Mesendoderm (in vitro differentiated cells): ENCODE data around the gene RABL2B.

Experiments used
- DNase-seq: peaks from one replicate; pipeline ENCODE4 v3.0.0; 2013
- H2AK5ac ChIP-seq: 2 replicates; pipeline ENCODE4 v1.6.1; 2013; ENCODE audit warnings: low read length, inconsistent platforms
- H2BK120ac ChIP-seq: 2 replicates; pipeline ENCODE4 v1.6.1; 2013; ENCODE audit warnings: low read depth, mild to moderate bottlenecking, low read length, moderate library complexity, mixed read lengths
- H2BK15ac ChIP-seq: replicated peaks from 2 replicates; pipeline ENCODE4 v1.6.1; 2013; ENCODE audit warnings: low read depth, mild to moderate bottlenecking, moderate library complexity
- H2BK5ac ChIP-seq: 2 replicates; pipeline ENCODE4 v1.6.1; 2013; ENCODE audit warnings: low read length, inconsistent platforms
- H3K18ac ChIP-seq: 2 replicates; pipeline ENCODE4 v1.6.1; 2013; ENCODE audit warnings: mild to moderate bottlenecking, low read length, mixed read lengths
- H3K23ac ChIP-seq: one replicate; pipeline ENCODE4 v1.6.1; 2013; ENCODE audit warnings: low read length
- H3K27ac ChIP-seq: 2 replicates; pipeline ENCODE4 v1.5.1; 2013; ENCODE audit warnings: low read depth, mild to moderate bottlenecking, inconsistent platforms, low read length, moderate library complexity
- H3K27me3 ChIP-seq: 2 replicates; pipeline ENCODE4 v1.6.1; 2013; ENCODE audit warnings: low read length, control low read depth, mild to moderate bottlenecking, inconsistent platforms; ENCODE audit not compliant: insufficient read depth, poor library complexity
- H3K36me3 ChIP-seq: 2 replicates; pipeline ENCODE4 v1.6.1; 2013; ENCODE audit warnings: low read length, inconsistent platforms; ENCODE audit not compliant: control insufficient read depth, insufficient read depth
- H3K4ac ChIP-seq: one replicate; pipeline ENCODE4 v1.6.1; 2013; ENCODE audit warnings: low read depth, mild to moderate bottlenecking, low read length, moderate library complexity
- H3K4me1 ChIP-seq: 2 replicates; pipeline ENCODE4 v1.6.1; 2013; ENCODE audit warnings: low read depth, low read length, inconsistent platforms; ENCODE audit not compliant: control insufficient read depth
- H3K4me2 ChIP-seq: 2 replicates; pipeline ENCODE4 v1.6.1; 2013; ENCODE audit warnings: low read length
- H3K4me3 ChIP-seq: 2 replicates; pipeline ENCODE4 v1.5.1; 2013; ENCODE audit warnings: mild to moderate bottlenecking, low read length
- H3K56ac ChIP-seq: one replicate; pipeline ENCODE4 v1.6.1; 2013; ENCODE audit warnings: low read length
- H3K79me1 ChIP-seq: 2 replicates; pipeline ENCODE4 v1.6.1; 2013; ENCODE audit warnings: low read length, inconsistent platforms
- H3K79me2 ChIP-seq: 2 replicates; pipeline ENCODE4 v1.6.1; 2013; ENCODE audit warnings: mild to moderate bottlenecking, low read length; ENCODE audit not compliant: control insufficient read depth, insufficient read depth
- H3K9ac ChIP-seq: 2 replicates; pipeline ENCODE4 v1.6.1; 2013; ENCODE audit warnings: low read length, inconsistent platforms
- H4K5ac ChIP-seq: one replicate; pipeline ENCODE4 v1.6.1; 2013; ENCODE audit warnings: low read length
- H4K8ac ChIP-seq: one replicate; pipeline ENCODE4 v1.6.1; 2013; ENCODE audit warnings: low read depth, mild to moderate bottlenecking, control low read depth, low read length, moderate library complexity
- WGBS: extraction: QIAGEN DNeasy Blood & Tissue Kit; methylation state at CpG from one replicate; pipeline ENCODE4 v1.1.7; 2013; ENCODE audit warnings: low lambda C conversion rate, missing lambda C conversion rate; ENCODE audit not compliant: insufficient coverage; ENCODE audit errors: extremely low coverage; 5-methylcytosine and 5-hydroxymethylcytosine counted together

The RABL2B gene

GRCh38 chr22:50731811-50732624 is 51.4 kb downstream of the RABL2B start:
- Histone ChIP-seq H4K8ac (no peak overlapping the region), H3K79me1 (no peaks in the 10 kb centered on the region), H4K5ac (no peak overlapping the region), H3K18ac (no peak overlapping the region), H3K27me3 (peaks cover 6% of the 10 kb centered on the region), H3K23ac (no peak overlapping the region), H2BK120ac (no peak overlapping the region), H3K56ac (peak overlapping the region; percentile 25), H3K79me2 (no peaks in the 10 kb centered on the region), H3K36me3 (no peaks in the 10 kb centered on the region), H2BK5ac (no peak overlapping the region), H3K4me2 (no peak overlapping the region), H2AK5ac (no peak overlapping the region), H2BK15ac (no peak overlapping the region), H3K27ac (no peak overlapping the region), H3K4me3 (no peak overlapping the region), H3K4ac (no peak overlapping the region), H3K4me1 (no peaks in the 10 kb centered on the region), H3K9ac (no peak overlapping the region)
- no peak for DNase-seq
- WGBS, result no CpG with 5 or more reads among the region's 32 CpGs

- no peaks in the 10 kb centered on the region for H3K79me2 ChIP-seq
- H3K9ac ChIP-seq, result no peak overlapping the region
- H3K27ac ChIP-seq, result no peak overlapping the region
- no peak overlapping the region for H4K5ac ChIP-seq
- H3K18ac ChIP-seq, result no peak overlapping the region
- H3K4me3 ChIP-seq, result no peak overlapping the region
- H2AK5ac ChIP-seq, result no peak overlapping the region
- H2BK5ac ChIP-seq, result no peak overlapping the region
- H3K23ac ChIP-seq, result no peak overlapping the region
- H3K4me2 ChIP-seq, result no peak overlapping the region
- H3K4ac ChIP-seq, result no peak overlapping the region
- no peaks in the 10 kb centered on the region for H3K36me3 ChIP-seq
- no peak overlapping the region for H2BK120ac ChIP-seq
- no peak overlapping the region for H2BK15ac ChIP-seq
- WGBS, result no CpG with 5 or more reads among the region's 76 CpGs
- no peak overlapping the region for H3K56ac ChIP-seq
- H3K27me3 ChIP-seq, result peaks cover 6% of the 10 kb centered on the region
- no peaks in the 10 kb centered on the region for H3K4me1 ChIP-seq
- H4K8ac ChIP-seq, result no peak overlapping the region
- peak; percentile 18 for DNase-seq
- H3K79me1 ChIP-seq, result no peaks in the 10 kb centered on the region
Observed at GRCh38 chr22:50730941-50731661, 52.3 kb downstream of the RABL2B start.

DNA sequence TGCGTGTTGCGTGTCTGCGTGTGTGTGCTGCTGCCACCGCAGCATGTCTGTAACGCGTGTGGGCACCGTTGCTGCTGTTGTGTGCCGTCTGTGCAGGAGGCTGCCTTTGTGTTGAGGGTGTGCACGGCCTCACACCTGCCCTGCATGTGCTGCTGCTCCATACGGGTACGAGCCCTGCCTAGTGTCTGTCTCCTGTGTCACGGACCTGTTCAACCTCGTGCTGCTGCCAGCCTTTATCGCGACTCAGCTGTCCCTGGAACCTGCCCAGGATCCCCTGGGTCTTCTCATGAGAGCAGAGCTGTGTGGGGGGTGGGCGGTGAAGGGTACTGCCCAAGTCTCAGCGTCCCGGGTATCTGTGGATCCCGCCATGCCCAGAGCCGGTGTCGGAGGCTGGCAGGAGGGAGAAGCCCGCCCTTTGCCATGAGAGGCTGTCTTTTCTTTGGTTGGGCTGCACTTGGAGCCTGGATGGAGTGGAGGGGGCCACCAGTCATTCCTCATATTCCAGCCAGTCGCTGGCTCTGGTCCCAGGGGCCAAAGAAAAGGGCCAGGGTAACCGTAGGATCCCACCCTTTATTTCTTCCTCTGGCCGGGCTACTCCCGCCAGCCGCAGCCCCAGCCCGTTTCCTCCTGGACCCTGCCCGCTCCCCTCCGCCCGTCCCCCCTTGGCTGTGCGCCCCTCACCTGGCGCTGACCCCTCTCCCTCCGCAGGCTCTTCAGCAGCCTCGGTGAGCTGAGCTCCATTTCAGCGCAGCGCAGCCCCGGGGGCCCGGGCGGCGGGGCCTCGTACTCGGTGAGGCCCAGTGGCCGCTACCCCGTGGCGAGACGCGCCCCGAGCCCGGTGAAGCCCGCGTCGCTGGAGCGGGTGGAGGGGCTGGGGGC is 53.2 kb downstream of the RABL2B start:
- no peak overlapping the region for H4K8ac ChIP-seq
- WGBS, result no CpG with 5 or more reads among the region's 54 CpGs
- no peak overlapping the region for H2AK5ac ChIP-seq
- no peak overlapping the region for H3K4me2 ChIP-seq
- H3K23ac ChIP-seq, result no peak overlapping the region
- H3K4me1 ChIP-seq, result no peaks in the 10 kb centered on the region
- H2BK120ac ChIP-seq, result no peak overlapping the region
- no peaks in the 10 kb centered on the region for H3K36me3 ChIP-seq
- no peak overlapping the region for H2BK15ac ChIP-seq
- H3K18ac ChIP-seq, result no peak overlapping the region
- H3K9ac ChIP-seq, result no peak overlapping the region
- H3K4me3 ChIP-seq, result no peak overlapping the region
- no peak overlapping the region for H2BK5ac ChIP-seq
- H3K79me2 ChIP-seq, result no peaks in the 10 kb centered on the region
- no peak overlapping the region for H4K5ac ChIP-seq
- peaks cover 6% of the 10 kb centered on the region for H3K27me3 ChIP-seq
- H3K56ac ChIP-seq, result no peak overlapping the region
- H3K79me1 ChIP-seq, result no peaks in the 10 kb centered on the region
- H3K4ac ChIP-seq, result no peak overlapping the region
- H3K27ac ChIP-seq, result no peak overlapping the region
- no peak for DNase-seq

DNA sequence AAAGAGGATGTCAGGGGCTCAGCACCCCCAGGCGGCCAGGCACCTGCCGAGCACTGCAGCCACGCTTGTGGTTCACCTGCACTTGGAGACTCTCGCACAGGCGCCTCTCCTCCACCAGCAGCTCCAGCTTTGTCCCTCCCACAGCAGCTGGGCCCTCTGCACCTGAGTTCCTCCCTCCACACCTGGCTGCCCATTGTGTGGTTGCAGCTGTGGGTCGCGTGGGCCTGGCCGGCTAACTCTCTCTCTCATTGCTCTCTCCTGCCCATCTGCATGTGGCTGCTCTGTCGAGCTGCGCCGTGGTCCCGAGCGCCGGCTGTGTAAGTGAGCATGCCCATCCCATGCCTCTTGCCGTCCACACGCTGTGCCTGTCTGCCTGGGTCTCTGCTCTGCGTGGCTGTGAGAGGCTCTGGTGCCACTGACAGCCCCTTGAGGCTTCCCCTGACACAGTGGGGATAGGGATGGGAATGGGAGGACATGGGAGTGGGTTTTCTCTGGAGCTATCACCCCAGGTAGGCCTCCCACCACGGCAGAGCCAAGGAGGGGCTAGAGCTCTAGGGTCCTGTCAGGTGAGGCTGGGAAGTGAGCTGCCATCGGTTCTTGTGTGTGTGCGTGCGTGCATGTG is 53.9 kb downstream of the RABL2B start:
- Histone ChIP-seq H4K5ac (no peak overlapping the region), H3K56ac (no peak overlapping the region), H3K4ac (no peak overlapping the region), H2BK120ac (no peak overlapping the region), H3K4me1 (no peaks in the 10 kb centered on the region), H3K23ac (no peak overlapping the region), H3K18ac (no peak overlapping the region), H2BK5ac (no peak overlapping the region), H2AK5ac (no peak overlapping the region), H3K79me1 (no peaks in the 10 kb centered on the region), H2BK15ac (no peak overlapping the region), H3K4me3 (no peak overlapping the region), H3K36me3 (no peaks in the 10 kb centered on the region), H3K9ac (no peak overlapping the region), H3K4me2 (no peak overlapping the region), H3K27ac (no peak overlapping the region), H4K8ac (no peak overlapping the region), H3K27me3 (peaks cover 6% of the 10 kb centered on the region), H3K79me2 (no peaks in the 10 kb centered on the region)
- DNase-seq, result no peak
- WGBS, result no CpG with 5 or more reads among the region's 21 CpGs

- no peak overlapping the region for H3K18ac ChIP-seq
- H3K79me2 ChIP-seq, result no peaks in the 10 kb centered on the region
- H3K4me2 ChIP-seq, result no peak overlapping the region
- H2AK5ac ChIP-seq, result no peak overlapping the region
- H3K79me1 ChIP-seq, result no peaks in the 10 kb centered on the region
- no peak overlapping the region for H2BK15ac ChIP-seq
- no peak overlapping the region for H3K23ac ChIP-seq
- no peak overlapping the region for H2BK5ac ChIP-seq
- no peak for DNase-seq
- no peak overlapping the region for H3K27ac ChIP-seq
- no peak overlapping the region for H2BK120ac ChIP-seq
- peaks cover 6% of the 10 kb centered on the region for H3K27me3 ChIP-seq
- H4K8ac ChIP-seq, result no peak overlapping the region
- H3K4ac ChIP-seq, result no peak overlapping the region
- no CpG with 5 or more reads among the region's 2 CpGs for WGBS
- no peak overlapping the region for H3K4me3 ChIP-seq
- H4K5ac ChIP-seq, result no peak overlapping the region
- no peaks in the 10 kb centered on the region for H3K4me1 ChIP-seq
- no peaks in the 10 kb centered on the region for H3K36me3 ChIP-seq
- H3K56ac ChIP-seq, result no peak overlapping the region
- no peak overlapping the region for H3K9ac ChIP-seq
Observed at GRCh38 chr22:50728523-50728931, 54.9 kb downstream of the RABL2B start.
